ENCODE measurements around the gene PRPF4.

PRPF4 gene

DNA sequence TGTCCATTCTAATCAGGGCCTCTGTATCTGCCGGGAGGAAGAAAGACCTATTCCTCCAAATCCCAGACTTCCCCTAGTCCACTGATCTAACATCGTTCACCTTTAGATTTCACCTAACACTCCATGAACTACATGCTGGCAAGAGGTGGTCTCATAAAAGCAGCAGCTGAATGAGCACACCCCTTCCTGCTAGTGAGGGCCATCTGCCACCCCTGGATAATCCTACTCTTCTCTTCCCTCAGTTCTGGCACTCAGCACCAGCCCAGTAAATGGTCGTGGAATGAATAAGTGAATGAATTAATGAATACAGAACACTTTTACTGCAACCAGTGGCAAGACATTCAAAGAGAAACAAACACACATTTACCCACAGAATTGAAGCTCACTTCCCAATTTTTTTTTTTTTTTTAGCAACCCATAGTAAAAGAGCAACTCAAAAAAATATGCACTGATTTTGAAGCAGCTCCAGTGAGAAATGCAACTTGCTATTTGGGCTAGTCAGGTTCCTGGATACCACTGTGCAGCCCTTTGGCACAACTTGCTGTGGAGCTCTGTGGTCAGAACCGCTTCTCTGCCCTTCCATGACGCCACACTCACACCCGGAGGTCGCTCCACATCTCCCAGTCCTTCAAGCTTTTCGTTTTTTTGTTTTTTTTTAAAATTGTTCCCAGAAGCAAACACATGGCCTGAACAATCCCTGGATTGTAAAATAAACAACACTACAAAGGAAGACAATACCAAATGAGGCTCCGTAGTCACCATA lies 21.5 kb downstream of the PRPF4 start:
- no peak overlapping the region for H3K4me3 Mint-ChIP-seq
- no peaks in the 10 kb centered on the region for H3K9me3 Mint-ChIP-seq
- H3K27ac Mint-ChIP-seq: peak overlapping the region in 1 of 2 donors; percentile 23
- ATAC-seq (no peak), DNase-seq (no peak)
- H3K4me1 Mint-ChIP-seq: no peaks in the 10 kb centered on the region
- no peaks in the 10 kb centered on the region for H3K27me3 Mint-ChIP-seq

- ATAC-seq (no peak), DNase-seq (no peak)
- H3K4me1 Mint-ChIP-seq: no peaks in the 10 kb centered on the region
- H3K27ac Mint-ChIP-seq: no peak overlapping the region
- no peaks in the 10 kb centered on the region for H3K27me3 Mint-ChIP-seq
- H3K4me3 Mint-ChIP-seq: no peak overlapping the region
- H3K9me3 Mint-ChIP-seq: no peaks in the 10 kb centered on the region
Measured at GRCh38 chr9:113298311-113298710, 22.9 kb downstream of the PRPF4 start.

- ATAC-seq (no peak), DNase-seq (no peak)
- Mint-ChIP-seq H3K27ac (peak overlapping the region; percentile 44 to 49), H3K9me3 (no peaks in the 10 kb centered on the region), H3K27me3 (no peaks in the 10 kb centered on the region), H3K4me3 (no peak overlapping the region), H3K4me1 (no peaks in the 10 kb centered on the region)
Measured at GRCh38 chr9:113298924-113299770, 23.7 kb downstream of the PRPF4 start.

- ATAC-seq: no peak
- Mint-ChIP-seq H3K4me1 (no peaks in the 10 kb centered on the region), H3K9me3 (no peaks in the 10 kb centered on the region), H3K4me3 (no peak overlapping the region), H3K27me3 (no peaks in the 10 kb centered on the region), H3K27ac (no peak overlapping the region)
- no peak for DNase-seq
Measured at GRCh38 chr9:113299800-113300292, 24.4 kb downstream of the PRPF4 start.

DNA sequence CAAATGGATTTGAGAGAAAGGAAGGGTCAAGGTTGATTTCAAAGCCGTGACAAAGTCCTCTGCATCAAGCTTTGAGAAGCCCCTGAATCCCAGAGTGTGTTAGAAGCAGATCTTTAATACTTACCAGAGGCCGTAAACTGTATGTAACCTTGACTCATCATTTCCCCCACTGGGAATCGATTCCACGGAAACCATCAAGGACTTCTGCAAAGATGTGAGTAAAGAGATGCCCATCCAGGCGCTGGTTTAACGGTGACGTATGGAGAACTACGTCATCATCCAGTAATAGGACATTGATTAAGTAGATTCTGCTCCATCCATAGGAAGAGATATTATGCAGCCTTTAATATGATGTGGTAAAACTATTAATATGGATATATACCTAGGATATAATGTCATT lies 26.1 kb downstream of the PRPF4 start:
- no peaks in the 10 kb centered on the region for H3K27me3 Mint-ChIP-seq
- H3K4me3 Mint-ChIP-seq: no peak overlapping the region
- no peaks in the 10 kb centered on the region for H3K4me1 Mint-ChIP-seq

DNA sequence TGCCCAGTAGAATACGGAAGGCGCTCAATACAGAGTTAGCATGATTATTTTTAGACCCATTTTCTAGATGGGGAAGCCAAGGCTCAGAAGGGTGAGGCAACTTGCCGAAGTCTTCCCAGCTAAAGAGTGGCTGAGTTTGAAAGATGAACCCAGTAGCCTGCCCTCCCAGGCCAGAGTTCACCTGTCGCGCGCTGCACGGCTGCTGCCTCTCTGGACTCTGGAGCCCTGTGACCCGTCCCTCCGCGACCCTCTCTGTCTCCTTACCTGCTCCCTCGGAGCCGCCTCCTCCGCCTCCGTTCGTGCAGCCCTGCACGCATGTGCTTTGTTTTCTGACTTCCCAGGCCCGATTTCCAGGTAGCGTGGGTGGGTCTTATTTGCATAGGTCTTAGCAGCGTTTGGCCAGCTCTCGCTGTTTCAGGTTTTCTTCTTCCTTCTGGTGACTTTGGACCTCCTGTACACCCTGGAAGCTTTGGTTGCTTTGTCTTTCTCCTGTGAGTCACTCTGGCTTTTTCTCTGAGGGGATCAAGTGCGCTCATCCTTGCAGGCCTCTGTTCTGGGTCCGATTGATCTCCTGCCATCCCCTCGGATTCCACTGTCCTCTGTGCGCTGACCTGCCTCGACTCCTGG lies 27.4 kb downstream of the PRPF4 start, which contains the start of gene RNF183:
Gene RNF183 (minus strand): TSS at position 585 of the 627 bp plus-strand sequence. CDS start 5,192 bp downstream, outside the sequence.
- no peaks in the 10 kb centered on the region for H3K4me1 Mint-ChIP-seq
- no peak within 1 kb of the TSS for H3K27ac Mint-ChIP-seq
- H3K4me3 Mint-ChIP-seq: no peak within 1 kb of the TSS

More for the DNA sequence above, 26.1 kb downstream of the PRPF4 start:
- ATAC-seq (no peak), DNase-seq (no peak)
- no peaks in the 10 kb centered on the region for H3K9me3 Mint-ChIP-seq
- no peak overlapping the region for H3K27ac Mint-ChIP-seq

GRCh38 chr9:113306566-113306965 lies 31.1 kb downstream of the PRPF4 start:
- Mint-ChIP-seq H3K9me3 (no peaks in the 10 kb centered on the region), H3K4me1 (no peaks in the 10 kb centered on the region), H3K4me3 (no peak overlapping the region), H3K27me3 (no peaks in the 10 kb centered on the region), H3K27ac (no peak overlapping the region)
- DNase-seq (no peak), ATAC-seq (no peak)

More for the DNA sequence above, 27.4 kb downstream of the PRPF4 start, which contains the start of gene RNF183:
- no peak for ATAC-seq
- no peak for DNase-seq
- Mint-ChIP-seq H3K27me3 (no peaks in the 10 kb centered on the region), H3K9me3 (no peaks in the 10 kb centered on the region)

GRCh38 chr9:113307396-113307975 lies 32.0 kb downstream of the PRPF4 start:
- no peak for ATAC-seq
- no peak overlapping the region for H3K4me3 Mint-ChIP-seq
- no peak overlapping the region for H3K27ac Mint-ChIP-seq
- no peaks in the 10 kb centered on the region for H3K4me1 Mint-ChIP-seq
- no peaks in the 10 kb centered on the region for H3K27me3 Mint-ChIP-seq
- DNase-seq: no peak
- no peaks in the 10 kb centered on the region for H3K9me3 Mint-ChIP-seq

DNA sequence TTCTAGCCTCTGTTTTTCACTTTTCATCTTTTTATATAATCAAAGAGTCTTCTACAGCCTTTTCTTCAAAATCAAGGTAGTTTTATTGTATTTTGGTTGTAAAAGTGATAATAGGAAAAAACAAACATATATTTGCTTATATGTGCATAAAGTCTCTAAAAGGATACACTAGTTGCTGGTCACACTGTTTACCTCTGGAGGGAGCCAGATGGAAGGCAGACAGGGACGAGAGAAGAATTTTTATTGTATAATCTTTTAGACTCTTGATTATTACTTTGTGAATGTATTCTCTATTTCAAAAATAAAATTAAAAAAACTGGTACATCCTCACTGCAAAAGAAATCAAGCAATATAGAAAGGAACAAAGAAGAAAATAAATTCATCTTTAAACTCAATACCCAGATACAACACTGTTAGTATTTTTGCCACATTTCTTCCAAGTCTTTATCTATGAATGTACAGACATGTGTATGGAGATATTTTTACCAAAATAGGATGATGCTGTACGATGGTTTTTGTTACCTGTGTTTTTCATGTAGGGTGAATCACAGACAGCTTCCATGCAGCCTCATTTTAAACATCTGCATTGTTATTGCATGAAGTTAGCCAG lies 33.9 kb downstream of the PRPF4 start:
- no peak overlapping the region for H3K27ac Mint-ChIP-seq
- no peaks in the 10 kb centered on the region for H3K4me1 Mint-ChIP-seq
- H3K9me3 Mint-ChIP-seq: no peaks in the 10 kb centered on the region
- no peaks in the 10 kb centered on the region for H3K27me3 Mint-ChIP-seq
- ATAC-seq: no peak
- peak in 1 of 2 donors; percentile 18 for DNase-seq
- H3K4me3 Mint-ChIP-seq: no peak overlapping the region

DNA sequence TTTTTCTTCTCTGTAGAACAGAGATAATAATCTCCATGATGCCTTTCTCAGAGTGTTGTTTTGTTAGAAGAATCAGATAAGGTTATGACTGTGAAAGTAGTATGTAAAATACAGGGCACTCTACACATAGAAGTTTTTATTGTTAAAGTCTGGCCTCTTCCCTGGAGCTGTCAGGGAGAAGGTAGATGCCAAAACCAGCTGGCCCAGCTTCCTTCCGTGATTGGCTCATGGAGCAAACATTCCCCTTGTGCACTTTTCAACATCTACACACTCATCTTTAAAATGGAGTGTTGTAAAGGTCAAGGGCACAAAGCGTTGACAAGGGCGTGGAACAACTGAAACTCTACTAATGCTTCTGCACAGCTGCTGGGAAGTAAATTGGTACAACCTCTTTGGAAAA lies 35.1 kb downstream of the PRPF4 start:
- H3K27ac Mint-ChIP-seq: no peak overlapping the region
- no peaks in the 10 kb centered on the region for H3K4me1 Mint-ChIP-seq
- DNase-seq (no peak), ATAC-seq (no peak)
- H3K27me3 Mint-ChIP-seq: no peaks in the 10 kb centered on the region
- H3K9me3 Mint-ChIP-seq: no peaks in the 10 kb centered on the region
- H3K4me3 Mint-ChIP-seq: no peak overlapping the region

- H3K4me1 Mint-ChIP-seq: no peaks in the 10 kb centered on the region
- no peaks in the 10 kb centered on the region for H3K27me3 Mint-ChIP-seq
- no peak overlapping the region for H3K27ac Mint-ChIP-seq
- H3K4me3 Mint-ChIP-seq: no peak overlapping the region
- no peak for ATAC-seq
- no peaks in the 10 kb centered on the region for H3K9me3 Mint-ChIP-seq
- no peak for DNase-seq
Measured at GRCh38 chr9:113311961-113312360, 36.5 kb downstream of the PRPF4 start.

GRCh38 chr9:113313261-113313660 lies 37.8 kb downstream of the PRPF4 start:
- Mint-ChIP-seq H3K27ac (no peak overlapping the region), H3K27me3 (no peaks in the 10 kb centered on the region), H3K9me3 (no peaks in the 10 kb centered on the region), H3K4me1 (no peaks in the 10 kb centered on the region), H3K4me3 (no peak overlapping the region)
- DNase-seq (no peak), ATAC-seq (no peak)

GRCh38 chr9:113315231-113315630 lies 39.8 kb downstream of the PRPF4 start:
- no peak overlapping the region for H3K4me3 Mint-ChIP-seq
- no peak for ATAC-seq
- H3K27ac Mint-ChIP-seq: no peak overlapping the region
- no peaks in the 10 kb centered on the region for H3K9me3 Mint-ChIP-seq
- H3K27me3 Mint-ChIP-seq: no peaks in the 10 kb centered on the region
- DNase-seq: no peak
- H3K4me1 Mint-ChIP-seq: no peaks in the 10 kb centered on the region

- ATAC-seq (no peak), DNase-seq (no peak)
- H3K9me3 Mint-ChIP-seq: no peaks in the 10 kb centered on the region
- no peak overlapping the region for H3K4me3 Mint-ChIP-seq
- H3K4me1 Mint-ChIP-seq: no peaks in the 10 kb centered on the region
- no peak overlapping the region for H3K27ac Mint-ChIP-seq
- H3K27me3 Mint-ChIP-seq: no peaks in the 10 kb centered on the region
Measured at GRCh38 chr9:113316030-113316429, 40.6 kb downstream of the PRPF4 start.

- Mint-ChIP-seq H3K27ac (no peak overlapping the region), H3K9me3 (no peaks in the 10 kb centered on the region), H3K4me1 (no peaks in the 10 kb centered on the region), H3K4me3 (no peak overlapping the region), H3K27me3 (no peaks in the 10 kb centered on the region)
- DNase-seq (no peak), ATAC-seq (no peak)
Measured at GRCh38 chr9:113317777-113318176, 42.3 kb downstream of the PRPF4 start.
